H1 (cell line): ENCODE data around the gene DRD1. TPM values are rescaled to one million over a fixed set of nuclear protein-coding genes. Genes with fewer than 3 reads are reported as not detected.

Experiments used
- BACH1 ChIP-seq: IDR thresholded peaks from 2 replicates; pipeline ENCODE4 v1.6.1; 2012; ENCODE audit warnings: low read length, improper control_type of control experiment
- JUN ChIP-seq: IDR thresholded peaks from 2 replicates; pipeline ENCODE4 v1.6.1; 2011; ENCODE audit warnings: low read depth, mild to moderate bottlenecking, improper control_type of control experiment, low read length
- NANOG ChIP-seq: IDR thresholded peaks from 2 replicates; pipeline ENCODE4 v1.6.1; 2011; ENCODE audit warnings: low read length, low read depth, mild to moderate bottlenecking, inconsistent platforms; ENCODE audit not compliant: insufficient read depth, poor library complexity, severe bottlenecking
- NRF1 ChIP-seq: IDR thresholded peaks from 2 replicates; pipeline ENCODE4 v1.6.1; 2011; ENCODE audit warnings: mild to moderate bottlenecking, low read depth, low read length, improper control_type of control experiment
- RNF2 ChIP-seq: fragments of 200-900, 300-1000 bp; sonication (generic); IDR thresholded peaks from 2 replicates; pipeline ENCODE4 v1.7.1; 2016; ENCODE audit warnings: borderline replicate concordance, low read depth, mild to moderate bottlenecking, antibody characterized with exemption, low read length; ENCODE audit not compliant: poor library complexity, severe bottlenecking; ENCODE audit errors: missing control alignments
- SP2 ChIP-seq: IDR thresholded peaks from 2 replicates; pipeline ENCODE4 v1.6.1; 2012; ENCODE audit warnings: mild to moderate bottlenecking, low read length, inconsistent platforms
- polyA plus RNA-seq, 7 experiments: library from polyadenylated mRNA; depleted of rRNA in 3 of 7; stranded (reverse) in 5 of 7; unstranded in 2 of 7; fragments of >200 nt in 5 of 7; fragments of 200-250 nt in 2 of 7; gene quantifications; 1 replicate in 5 of 7; 2 replicates in 1 of 7; 4 replicates in 1 of 7; pipeline versions ENCODE4 v1.2.1 to v1.2.3, GENCODE V29; 2011 to 2013; ENCODE audit warnings: missing spikeins in 2 of 7, mixed read lengths in 2 of 7
- total RNA-seq: library from RNA; stranded (reverse); fragmentation: NEBNext Ultra II Directional; extraction: Animal tissue kit (Norgen Biotek cat#: 25700); gene quantifications from 2 replicates; pipeline ENCODE4 v1.2.1, GENCODE V29; 2021

Gene DRD1
- total and polyA plus RNA-seq, 2 of the 8 experiments (the other 6 are each of a cell fraction or from before 2014, with no cell fraction given), result 0.03 to 0.19 TPM

DNA sequence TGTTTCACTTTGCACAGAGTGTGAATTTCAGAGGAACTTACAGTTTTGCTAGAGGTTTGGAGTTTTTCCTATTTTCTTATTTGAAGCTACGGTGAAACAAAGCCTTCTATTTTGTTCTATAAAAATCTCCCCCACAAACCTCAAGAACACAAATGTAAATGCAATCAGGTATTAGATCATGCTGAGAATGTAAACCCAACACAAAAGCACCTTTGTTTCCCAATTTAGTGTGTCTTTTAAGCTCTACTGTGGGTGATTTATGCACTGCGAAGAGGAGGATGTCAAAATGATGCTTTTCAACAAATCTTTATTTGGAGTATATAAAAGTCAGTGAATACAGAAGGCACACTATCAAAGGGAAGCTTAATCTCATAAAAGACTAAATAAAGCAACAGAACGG is 4.3 kb upstream of the DRD1 start (continued):
- TF ChIP-seq NANOG, result no peak
- no peak for TF ChIP-seq SP2
- no peak for TF ChIP-seq RNF2
- no peak for TF ChIP-seq JUN
- no peak for TF ChIP-seq BACH1
- TF ChIP-seq NRF1, result no peak
